SK-N-SH treated with all-trans-retinoic acid at 6 μM for 48 hours (cell line): ENCODE data around the gene MROH7.

Experiments used
- ATAC-seq: fragments of 200-7000 bp; cut with Tn5 transposase; 3 replicates; pipeline ENCODE4 v1.9.1; 2020; ENCODE audit warnings: mild to moderate bottlenecking, moderate library complexity
- ARNTL ChIP-seq: fragments of 450-650 bp; formaldehyde crosslinking; IDR thresholded peaks from 2 replicates; pipeline ENCODE4 v1.5.0; 2020; ENCODE audit warnings: low read depth, mild to moderate bottlenecking, moderate library complexity, borderline replicate concordance
- CREB5 ChIP-seq: fragments of 250-450 bp; sonication (Bioruptor Pico); IDR thresholded peaks from 2 replicates; pipeline ENCODE4 v1.5.1; 2020; ENCODE audit warnings: low read depth, mild to moderate bottlenecking, moderate library complexity
- CSDC2 ChIP-seq: fragments of 250-450 bp; sonication (Bioruptor Pico); IDR thresholded peaks from 2 replicates; pipeline ENCODE4 v1.5.0; 2020; ENCODE audit warnings: mild to moderate bottlenecking, moderate library complexity
- ESRRG ChIP-seq: fragments of 250-450 bp; sonication (Bioruptor Pico); IDR thresholded peaks from 2 replicates; pipeline ENCODE4 v1.6.1; 2021; ENCODE audit warnings: mild to moderate bottlenecking
- GLIS3 ChIP-seq: fragments of 250-450 bp; sonication (Bioruptor Pico); IDR thresholded peaks from 2 replicates; pipeline ENCODE4 v1.5.0; 2020; ENCODE audit warnings: mild to moderate bottlenecking, moderate library complexity
- ISL1 ChIP-seq: fragments of 250-450 bp; sonication (Bioruptor Pico); IDR thresholded peaks from 2 replicates; pipeline ENCODE4 v2.1.2; 2022; ENCODE audit warnings: mild to moderate bottlenecking, moderate library complexity
- OSR1 ChIP-seq: fragments of 250-450 bp; sonication (Bioruptor Pico); IDR thresholded peaks from 2 replicates; pipeline ENCODE4 v1.8.0; 2022; ENCODE audit warnings: moderate library complexity, mild to moderate bottlenecking, inconsistent platforms
- POU6F1 ChIP-seq: fragments of 250-450 bp; sonication (Bioruptor Pico); IDR thresholded peaks from 2 replicates; pipeline ENCODE4 v1.8.0; 2021; ENCODE audit warnings: low read depth, mild to moderate bottlenecking, moderate library complexity, borderline replicate concordance
- PPARA ChIP-seq: fragments of 250-450 bp; sonication (Bioruptor Pico); IDR thresholded peaks from 2 replicates; pipeline ENCODE4 v1.5.0; 2020; ENCODE audit warnings: mild to moderate bottlenecking, borderline replicate concordance
- RARB ChIP-seq: fragments of 250-450 bp; sonication (Bioruptor Pico); IDR thresholded peaks from 2 replicates; pipeline ENCODE4 v1.8.0; 2021; ENCODE audit warnings: mild to moderate bottlenecking, moderate library complexity
- TCF4 ChIP-seq: fragments of 250-450 bp; sonication (Bioruptor Pico); IDR thresholded peaks from 2 replicates; pipeline ENCODE4 v1.8.0; 2021; ENCODE audit warnings: mild to moderate bottlenecking, moderate library complexity, borderline replicate concordance
- TOX ChIP-seq: fragments of 250-450 bp; sonication (Bioruptor Pico); IDR thresholded peaks from 2 replicates; pipeline ENCODE4 v1.8.0; 2021; ENCODE audit warnings: mild to moderate bottlenecking, moderate library complexity, borderline replicate concordance
- TSHZ2 ChIP-seq: fragments of 250-450 bp; sonication (Bioruptor Pico); IDR thresholded peaks from 2 replicates; pipeline ENCODE4 v1.5.0; 2020; ENCODE audit warnings: mild to moderate bottlenecking, moderate library complexity
- ZC3H10 ChIP-seq: fragments of 250-450 bp; sonication (Bioruptor Pico); IDR thresholded peaks from 2 replicates; pipeline ENCODE4 v1.5.1; 2021; ENCODE audit warnings: mild to moderate bottlenecking, moderate library complexity
- ZFP3 ChIP-seq: fragments of 250-450 bp; sonication (Bioruptor Pico); IDR thresholded peaks from 2 replicates; pipeline ENCODE4 v1.5.0; 2020; ENCODE audit warnings: mild to moderate bottlenecking, moderate library complexity
- ZFP30 ChIP-seq: fragments of 450-650 bp; formaldehyde crosslinking; IDR thresholded peaks from 2 replicates; pipeline ENCODE4 v1.5.0; 2022; ENCODE audit warnings: mild to moderate bottlenecking, moderate library complexity
- ZNF565 ChIP-seq: fragments of 450-650 bp; formaldehyde crosslinking; conservative IDR thresholded peaks from 2 replicates; pipeline ENCODE4 v1.5.0; 2020; ENCODE audit warnings: low read depth, mild to moderate bottlenecking, moderate library complexity
- ZNF70 ChIP-seq: fragments of 450-650 bp; formaldehyde crosslinking; IDR thresholded peaks from 2 replicates; pipeline ENCODE4 v1.5.0; 2020; ENCODE audit warnings: mild to moderate bottlenecking, moderate library complexity
- ZNF8 ChIP-seq: fragments of 450-650 bp; formaldehyde crosslinking; IDR thresholded peaks from 2 replicates; pipeline ENCODE4 v1.5.0; 2020; ENCODE audit warnings: mild to moderate bottlenecking, moderate library complexity
- TF ChIP-seq, protein P1 (sequence below): fragments of 250-450 bp; sonication (Bioruptor Pico); IDR thresholded peaks from 2 replicates; pipeline ENCODE4 v1.5.1; 2021; ENCODE audit warnings: mild to moderate bottlenecking, moderate library complexity
- TF ChIP-seq, protein P2 (sequence below): fragments of 250-450 bp; sonication (Bioruptor Pico); IDR thresholded peaks from 2 replicates; pipeline ENCODE4 v1.8.0; 2020; ENCODE audit warnings: mild to moderate bottlenecking, moderate library complexity, borderline replicate concordance

MROH7 gene

GRCh38 chr1:54640361-54640760, 1.2 kb upstream of the MROH7 start:
- no peak for ATAC-seq
- TF ChIP-seq, protein P1, sequence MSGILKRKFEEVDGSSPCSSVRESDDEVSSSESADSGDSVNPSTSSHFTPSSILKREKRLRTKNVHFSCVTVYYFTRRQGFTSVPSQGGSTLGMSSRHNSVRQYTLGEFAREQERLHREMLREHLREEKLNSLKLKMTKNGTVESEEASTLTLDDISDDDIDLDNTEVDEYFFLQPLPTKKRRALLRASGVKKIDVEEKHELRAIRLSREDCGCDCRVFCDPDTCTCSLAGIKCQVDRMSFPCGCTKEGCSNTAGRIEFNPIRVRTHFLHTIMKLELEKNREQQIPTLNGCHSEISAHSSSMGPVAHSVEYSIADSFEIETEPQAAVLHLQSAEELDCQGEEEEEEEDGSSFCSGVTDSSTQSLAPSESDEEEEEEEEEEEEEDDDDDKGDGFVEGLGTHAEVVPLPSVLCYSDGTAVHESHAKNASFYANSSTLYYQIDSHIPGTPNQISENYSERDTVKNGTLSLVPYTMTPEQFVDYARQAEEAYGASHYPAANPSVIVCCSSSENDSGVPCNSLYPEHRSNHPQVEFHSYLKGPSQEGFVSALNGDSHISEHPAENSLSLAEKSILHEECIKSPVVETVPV (CRISPR knock-in tag), result no peak
- TF ChIP-seq ESRRG (CRISPR knock-in tag) (no peak), ZC3H10 (CRISPR knock-in tag) (no peak), RARB (CRISPR knock-in tag) (no peak), TOX (CRISPR knock-in tag) (no peak), TCF4 (no peak), ZFP3 (no peak), ZNF8 (no peak), PPARA (CRISPR knock-in tag) (no peak)
- TF ChIP-seq, protein P2, sequence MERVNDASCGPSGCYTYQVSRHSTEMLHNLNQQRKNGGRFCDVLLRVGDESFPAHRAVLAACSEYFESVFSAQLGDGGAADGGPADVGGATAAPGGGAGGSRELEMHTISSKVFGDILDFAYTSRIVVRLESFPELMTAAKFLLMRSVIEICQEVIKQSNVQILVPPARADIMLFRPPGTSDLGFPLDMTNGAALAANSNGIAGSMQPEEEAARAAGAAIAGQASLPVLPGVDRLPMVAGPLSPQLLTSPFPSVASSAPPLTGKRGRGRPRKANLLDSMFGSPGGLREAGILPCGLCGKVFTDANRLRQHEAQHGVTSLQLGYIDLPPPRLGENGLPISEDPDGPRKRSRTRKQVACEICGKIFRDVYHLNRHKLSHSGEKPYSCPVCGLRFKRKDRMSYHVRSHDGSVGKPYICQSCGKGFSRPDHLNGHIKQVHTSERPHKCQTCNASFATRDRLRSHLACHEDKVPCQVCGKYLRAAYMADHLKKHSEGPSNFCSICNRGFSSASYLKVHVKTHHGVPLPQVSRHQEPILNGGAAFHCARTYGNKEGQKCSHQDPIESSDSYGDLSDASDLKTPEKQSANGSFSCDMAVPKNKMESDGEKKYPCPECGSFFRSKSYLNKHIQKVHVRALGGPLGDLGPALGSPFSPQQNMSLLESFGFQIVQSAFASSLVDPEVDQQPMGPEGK (CRISPR knock-in tag), result no peak

GRCh38 chr1:54643736-54644135, 2.1 kb downstream of the MROH7 start:
- ATAC-seq, result no peak
- TF ChIP-seq, protein P1 (CRISPR knock-in tag), result no peak
- TF ChIP-seq OSR1 (no peak), TCF4 (no peak), ARNTL (CRISPR knock-in tag) (no peak), ESRRG (CRISPR knock-in tag) (no peak), RARB (CRISPR knock-in tag) (no peak), ZFP3 (no peak), GLIS3 (CRISPR knock-in tag) (no peak), ISL1 (CRISPR knock-in tag) (no peak), TSHZ2 (CRISPR knock-in tag) (no peak), PPARA (CRISPR knock-in tag) (no peak), TOX (CRISPR knock-in tag) (no peak), ZC3H10 (CRISPR knock-in tag) (no peak), ZNF8 (no peak), ZNF565 (CRISPR knock-in tag) (no peak), ZNF70 (CRISPR knock-in tag) (no peak), POU6F1 (no peak), ZFP30 (CRISPR knock-in tag) (no peak)

GRCh38 chr1:54645806-54646676, 4.5 kb downstream of the MROH7 start:
- ATAC-seq, result no peak
- TF ChIP-seq ZFP3 (no peak), ARNTL (CRISPR knock-in tag) (no peak), CREB5 (CRISPR knock-in tag) (no peak), POU6F1 (no peak), ZNF70 (CRISPR knock-in tag) (no peak), RARB (CRISPR knock-in tag) (no peak), OSR1 (no peak), TCF4 (no peak), CSDC2 (CRISPR knock-in tag) (no peak), ZFP30 (CRISPR knock-in tag) (no peak)
- TF ChIP-seq, protein P2 (CRISPR knock-in tag), result no peak
